Activated naive CD4-positive, alpha-beta T cell treated with anti-CD3 and anti-CD28 coated beads for 36 hours (primary cell): Measurements from ENCODE around the gene ITPR1. TPM values are rescaled to one million over a fixed set of nuclear protein-coding genes. Genes with fewer than 3 reads are reported as not detected.
A peak's percentile ranks its signal among the peaks of the same experiment; 100 is the strongest.

Experiments used
- CTCF ChIA-PET: fragments of 350-600 bp; sonication (Branson Sonifier 250); formaldehyde crosslinking; loops from one replicate; lab custom pipeline; 2021; ENCODE audit warnings: antibody characterized with exemption; lab: Charles Lee
- DNase-seq: peaks from one replicate; pipeline ENCODE4 v3.0.0-alpha.2; 2020
- H3K27ac Mint-ChIP-seq: one replicate; pipeline ENCODE4 v1.8.0; 2021; ENCODE audit warnings: mild to moderate bottlenecking, mixed read lengths
- H3K27me3 Mint-ChIP-seq: one replicate; pipeline ENCODE4 v1.8.0; 2021; ENCODE audit warnings: low read depth, mixed read lengths
- H3K36me3 Mint-ChIP-seq: one replicate; pipeline ENCODE4 v1.8.0; 2021; ENCODE audit warnings: low read depth, mixed read lengths
- H3K4me1 Mint-ChIP-seq: one replicate; pipeline ENCODE4 v1.8.0; 2021; ENCODE audit warnings: low read depth, mixed read lengths
- H3K4me3 Mint-ChIP-seq: one replicate; pipeline ENCODE4 v1.8.0; 2021; ENCODE audit warnings: mild to moderate bottlenecking, moderate library complexity, mixed read lengths
- H3K9me3 Mint-ChIP-seq: one replicate; pipeline ENCODE4 v1.8.0; 2021; ENCODE audit warnings: mixed read lengths
- intact Hi-C: fragments of 100-400 bp; cut with micrococcal nuclease; formaldehyde crosslinking; loops from one replicate; pipeline ENCODE4 v1.15.1; 2023
- total RNA-seq, 2 experiments: library from RNA; stranded (reverse); gene quantifications; one replicate each; pipeline ENCODE4 v1.2.3, GENCODE V29; 2021

The ITPR1 gene
- total RNA-seq, 2 experiments from 2014 or later: 38.5 to 41.1 TPM

- H3K27me3 Mint-ChIP-seq: no peaks in the 10 kb centered on the region
- H3K27ac Mint-ChIP-seq: peak overlapping the region; percentile 57
These were observed 331.1 kb downstream of the ITPR1 start for GRCh38 chr3:4823986-4824925.

GRCh38 chr3:4824926-4825325 lies 331.8 kb downstream of the ITPR1 start:
- CTCF ChIA-PET: interaction anchor here (0.7 to 2.6 kb wide), 7 partner anchors 11 to 155 kb away, joined by 3 to 8 read pairs (median 5); partner anchors contain the start of gene BHLHE40
- peaks cover 26% of the 10 kb centered on the region for H3K36me3 Mint-ChIP-seq
- no peaks in the 10 kb centered on the region for H3K9me3 Mint-ChIP-seq
- no peaks in the 10 kb centered on the region for H3K27me3 Mint-ChIP-seq
- intact Hi-C loops: no loop called here
- H3K27ac Mint-ChIP-seq: peak overlapping the region; percentile 57
- DNase-seq: no peak
- H3K4me1 Mint-ChIP-seq: peaks cover 96% of the 10 kb centered on the region
- peak overlapping the region; percentile 13 for H3K4me3 Mint-ChIP-seq

More at GRCh38 chr3:4823986-4824925, 331.1 kb downstream of the ITPR1 start:
- CTCF ChIA-PET: interaction anchor here (0.7 to 2.6 kb wide), 6 partner anchors 12 to 155 kb away, joined by 3 to 8 read pairs (median 4); partner anchors contain the start of gene BHLHE40
- H3K9me3 Mint-ChIP-seq: no peaks in the 10 kb centered on the region
- H3K4me1 Mint-ChIP-seq: peaks cover 97% of the 10 kb centered on the region
- intact Hi-C loops: loop anchor here (2.0 kb wide), 1 partner anchor 101 kb away; no protein-coding TSS in a partner anchor
- DNase-seq: no peak
- no peak overlapping the region for H3K4me3 Mint-ChIP-seq
- H3K36me3 Mint-ChIP-seq: peaks cover 28% of the 10 kb centered on the region

GRCh38 chr3:4825436-4826236 lies 332.5 kb downstream of the ITPR1 start:
- Mint-ChIP-seq H3K36me3 (peaks cover 29% of the 10 kb centered on the region), H3K27me3 (no peaks in the 10 kb centered on the region), H3K4me3 (peak overlapping the region; percentile 55), H3K4me1 (peaks cover 94% of the 10 kb centered on the region), H3K9me3 (no peaks in the 10 kb centered on the region), H3K27ac (peak overlapping the region; percentile 57)
- intact Hi-C loops: no loop called here
- DNase-seq: peak; percentile 38
- CTCF ChIA-PET: interaction anchor here (0.6 to 2.6 kb wide), 9 partner anchors 10 to 154 kb away, joined by 3 to 8 read pairs (median 3); partner anchors contain the start of gene BHLHE40

GRCh38 chr3:4826237-4827100 lies 333.3 kb downstream of the ITPR1 start:
- Mint-ChIP-seq H3K27me3 (no peaks in the 10 kb centered on the region), H3K4me3 (no peak overlapping the region), H3K36me3 (peaks cover 29% of the 10 kb centered on the region), H3K9me3 (no peaks in the 10 kb centered on the region), H3K4me1 (peaks cover 93% of the 10 kb centered on the region), H3K27ac (peak overlapping the region; percentile 57)
- CTCF ChIA-PET: interaction anchor here (0.6 to 2.9 kb wide), 10 partner anchors 9 to 200 kb away, joined by 3 to 17 read pairs (median 3); partner anchors contain the start of gene BHLHE40
- intact Hi-C loops: no loop called here
- no peak for DNase-seq

GRCh38 chr3:4827767-4828166 lies 334.6 kb downstream of the ITPR1 start:
- intact Hi-C loops: no loop called here
- peak overlapping the region; percentile 63 for H3K27ac Mint-ChIP-seq
- no peaks in the 10 kb centered on the region for H3K27me3 Mint-ChIP-seq
- DNase-seq: no peak
- H3K4me1 Mint-ChIP-seq: peaks cover 90% of the 10 kb centered on the region
- H3K9me3 Mint-ChIP-seq: no peaks in the 10 kb centered on the region
- CTCF ChIA-PET: interaction anchor here (0.6 to 2.9 kb wide), 9 partner anchors 10 to 199 kb away, joined by 3 to 17 read pairs (median 3); no protein-coding TSS in a partner anchor
- H3K36me3 Mint-ChIP-seq: peaks cover 26% of the 10 kb centered on the region
- no peak overlapping the region for H3K4me3 Mint-ChIP-seq

GRCh38 chr3:4828279-4829030 lies 335.3 kb downstream of the ITPR1 start:
- no peak overlapping the region for H3K4me3 Mint-ChIP-seq

GRCh38 chr3:4829031-4829394 lies 335.9 kb downstream of the ITPR1 start:
- Mint-ChIP-seq H3K27ac (peak overlapping the region; percentile 99), H3K4me3 (peak overlapping the region; percentile 36), H3K4me1 (peaks cover 90% of the 10 kb centered on the region), H3K27me3 (no peaks in the 10 kb centered on the region), H3K36me3 (peaks cover 22% of the 10 kb centered on the region), H3K9me3 (no peaks in the 10 kb centered on the region)
- no peak for DNase-seq
- CTCF ChIA-PET: interaction anchor here (0.6 to 2.9 kb wide), 8 partner anchors 9 to 330 kb away, joined by 3 to 17 read pairs (median 4); no protein-coding TSS in a partner anchor
- intact Hi-C loops: no loop called here

More at GRCh38 chr3:4828279-4829030, 335.3 kb downstream of the ITPR1 start:
- no peak for DNase-seq
- intact Hi-C loops: no loop called here
- Mint-ChIP-seq H3K27me3 (no peaks in the 10 kb centered on the region), H3K9me3 (no peaks in the 10 kb centered on the region), H3K4me1 (peaks cover 90% of the 10 kb centered on the region), H3K27ac (peak overlapping the region; percentile 99), H3K36me3 (peaks cover 24% of the 10 kb centered on the region)
- CTCF ChIA-PET: interaction anchor here (0.6 to 2.9 kb wide), 10 partner anchors 9 to 331 kb away, joined by 3 to 17 read pairs (median 4); no protein-coding TSS in a partner anchor

- Mint-ChIP-seq H3K9me3 (no peaks in the 10 kb centered on the region), H3K27me3 (no peaks in the 10 kb centered on the region), H3K4me3 (peak overlapping the region; percentile 81), H3K27ac (peak overlapping the region; percentile 99), H3K36me3 (peaks cover 19% of the 10 kb centered on the region), H3K4me1 (peaks cover 90% of the 10 kb centered on the region)
- no peak for DNase-seq
- CTCF ChIA-PET: interaction anchor here (0.7 to 2.3 kb wide), 9 partner anchors 9 to 291 kb away, joined by 3 to 10 read pairs (median 3); partner anchors contain the start of gene ARL8B
- intact Hi-C loops: loop anchor here (5.0 kb wide), 1 partner anchor 338 kb away; the partner anchor contains the start of gene ITPR1
These were observed 337.4 kb downstream of the ITPR1 start for GRCh38 chr3:4830586-4830914.

- Mint-ChIP-seq H3K4me3 (peak overlapping the region; percentile 81), H3K27me3 (no peaks in the 10 kb centered on the region), H3K9me3 (no peaks in the 10 kb centered on the region), H3K27ac (peak overlapping the region; percentile 99), H3K4me1 (peaks cover 90% of the 10 kb centered on the region), H3K36me3 (peaks cover 24% of the 10 kb centered on the region)
- peak; percentile 68 for DNase-seq
- intact Hi-C loops: loop anchor here (1.0 to 5.0 kb wide), 10 partner anchors 9 to 339 kb away; partner anchors contain the start of gene ITPR1
- CTCF ChIA-PET: interaction anchor here (0.6 to 2.3 kb wide), 10 partner anchors 9 to 363 kb away, joined by 3 to 12 read pairs (median 4); partner anchors contain the start of gene BHLHE40
These were observed 338.4 kb downstream of the ITPR1 start for GRCh38 chr3:4831580-4831950.

- H3K36me3 Mint-ChIP-seq: peaks cover 25% of the 10 kb centered on the region
- DNase-seq: no peak
- CTCF ChIA-PET: interaction anchor here (0.6 to 4.4 kb wide), 6 partner anchors 9 to 326 kb away, joined by 3 to 29 read pairs (median 4); no protein-coding TSS in a partner anchor
- H3K9me3 Mint-ChIP-seq: no peaks in the 10 kb centered on the region
- H3K4me1 Mint-ChIP-seq: peaks cover 88% of the 10 kb centered on the region
- intact Hi-C loops: loop anchor here (5.0 kb wide), 1 partner anchor 341 kb away; the partner anchor contains the start of gene ITPR1
- H3K4me3 Mint-ChIP-seq: no peak overlapping the region
- H3K27ac Mint-ChIP-seq: peak overlapping the region; percentile 93
- no peaks in the 10 kb centered on the region for H3K27me3 Mint-ChIP-seq
These were observed 340.3 kb downstream of the ITPR1 start for GRCh38 chr3:4833471-4833870.
